Activated CD8-positive, alpha-beta T cell treated with anti-CD3 and anti-CD28 coated beads for 36 hours (primary cell): Measurements from ENCODE around the gene IGSF8. TPM values are rescaled to one million over a fixed set of nuclear protein-coding genes. Genes with fewer than 3 reads are reported as not detected.

ENCODE experiments used
- ATAC-seq: fragments of 200-7000 bp; cut with Tn5 transposase; one replicate; pipeline ENCODE4 v1.10.0; 2021; ENCODE audit warnings: mild to moderate bottlenecking, moderate library complexity
- CTCF ChIA-PET: fragments of 350-600 bp; sonication (Branson Sonifier 250); formaldehyde crosslinking; loops from one replicate; lab custom pipeline; 2021; ENCODE audit warnings: antibody characterized with exemption; lab: Charles Lee
- POLR2A ChIA-PET: fragments of 350-600 bp; sonication (Branson Sonifier 250); formaldehyde crosslinking; loops from one replicate; lab custom pipeline; 2021; ENCODE audit warnings: antibody characterized with exemption; lab: Charles Lee
- DNase-seq: peaks from one replicate; pipeline ENCODE4 v3.0.0-alpha.2; 2020
- H3K27ac Mint-ChIP-seq: one replicate; pipeline ENCODE4 v1.8.0; 2021; ENCODE audit warnings: mild to moderate bottlenecking, mixed read lengths
- H3K27me3 Mint-ChIP-seq: one replicate; pipeline ENCODE4 v1.8.0; 2021; ENCODE audit warnings: mixed read lengths
- H3K36me3 Mint-ChIP-seq: one replicate; pipeline ENCODE4 v1.8.0; 2021; ENCODE audit warnings: low read depth, mixed read lengths
- H3K4me1 Mint-ChIP-seq: one replicate; pipeline ENCODE4 v1.8.0; 2021; ENCODE audit warnings: low read depth, mixed read lengths
- H3K4me3 Mint-ChIP-seq: one replicate; pipeline ENCODE4 v1.8.0; 2021; ENCODE audit warnings: mild to moderate bottlenecking, moderate library complexity, mixed read lengths
- H3K9me3 Mint-ChIP-seq: one replicate; pipeline ENCODE4 v1.8.0; 2021; ENCODE audit warnings: mixed read lengths
- CTCF ChIP-seq: fragments of 200-600 bp; IDR thresholded peaks from one replicate; pipeline ENCODE4 v1.8.0; 2022; ENCODE audit warnings: antibody characterized with exemption, mild to moderate bottlenecking
- intact Hi-C: fragments of 100-400 bp; cut with micrococcal nuclease; formaldehyde crosslinking; loops from one replicate; pipeline ENCODE4 v1.10.0; 2022
- total RNA-seq, 2 experiments: library from RNA; stranded (reverse); gene quantifications; one replicate each; pipeline ENCODE4 v1.2.3, GENCODE V29; 2021

The IGSF8 gene
- total RNA-seq, 2 experiments from 2014 or later, result 48.0 to 49.5 TPM

GRCh38 chr1:160083968-160084770 lies 14.2 kb downstream of the IGSF8 start:
- TF ChIP-seq CTCF, result peak; percentile 80
- ATAC-seq (peak; percentile 74), DNase-seq (peak; percentile 84)
- H3K36me3 Mint-ChIP-seq, result peaks cover 16% of the 10 kb centered on the region
- no peaks in the 10 kb centered on the region for H3K9me3 Mint-ChIP-seq
- POLR2A ChIA-PET, result interaction anchor here (0.9 to 1.9 kb wide), 4 partner anchors 14 to 37 kb away, joined by 3 to 8 read pairs (median 4); partner anchors contain the start of gene IGSF8
- H3K4me1 Mint-ChIP-seq, result peaks cover 13% of the 10 kb centered on the region
- peaks cover 37% of the 10 kb centered on the region for H3K27me3 Mint-ChIP-seq
- CTCF ChIA-PET, result interaction anchor here (0.9 to 33.7 kb wide), 18 partner anchors 7 to 294 kb away, joined by 3 to 693 read pairs (median 9); partner anchors contain the start of genes ATP1A4, IGSF8, KCNJ10 and PEA15
- no peak overlapping the region for H3K27ac Mint-ChIP-seq
- H3K4me3 Mint-ChIP-seq, result peak overlapping the region; percentile 46
- intact Hi-C loops, result loop anchor here (10.0 kb wide), 1 partner anchor 49 kb away; the partner anchor contains the start of gene PIGM

- H3K27ac Mint-ChIP-seq, result no peak overlapping the region
- no peaks in the 10 kb centered on the region for H3K9me3 Mint-ChIP-seq
- TF ChIP-seq CTCF, result no peak
- H3K36me3 Mint-ChIP-seq, result peaks cover 11% of the 10 kb centered on the region
- H3K4me1 Mint-ChIP-seq, result peaks cover 17% of the 10 kb centered on the region
- intact Hi-C loops, result loop anchor here (10.0 kb wide), 1 partner anchor 48 kb away; the partner anchor contains the start of gene PIGM
- H3K4me3 Mint-ChIP-seq, result no peak overlapping the region
- CTCF ChIA-PET, result interaction anchor here (1.1 to 33.7 kb wide), 7 partner anchors 12 to 76 kb away, joined by 3 to 693 read pairs (median 58); partner anchors contain the start of genes IGSF8 and KCNJ10
- peaks cover 44% of the 10 kb centered on the region for H3K27me3 Mint-ChIP-seq
- no peak for ATAC-seq
- POLR2A ChIA-PET, result interaction anchor here (0.7 to 1.3 kb wide), 4 partner anchors 14 to 80 kb away, joined by 3 read pairs; no protein-coding TSS in a partner anchor
- no peak for DNase-seq
Measured at GRCh38 chr1:160082926-160083325, 15.5 kb downstream of the IGSF8 start.

GRCh38 chr1:160082487-160082886 lies 15.9 kb downstream of the IGSF8 start:
- no peak overlapping the region for H3K27ac Mint-ChIP-seq
- ATAC-seq (no peak), DNase-seq (no peak)
- peaks cover 17% of the 10 kb centered on the region for H3K4me1 Mint-ChIP-seq
- ChIA-PET POLR2A (interaction anchor here (0.7 to 1.6 kb wide), 6 partner anchors 14 to 159 kb away, joined by 3 read pairs; partner anchors contain the start of gene PIGM), CTCF (interaction anchor here (5.6 to 33.7 kb wide), 5 partner anchors 12 to 75 kb away, joined by 44 to 693 read pairs (median 82); partner anchors contain the start of genes IGSF8 and KCNJ10)
- intact Hi-C loops, result loop anchor here (10.0 kb wide), 1 partner anchor 48 kb away; the partner anchor contains the start of gene PIGM
- H3K9me3 Mint-ChIP-seq, result no peaks in the 10 kb centered on the region
- H3K4me3 Mint-ChIP-seq, result no peak overlapping the region
- H3K27me3 Mint-ChIP-seq, result peaks cover 46% of the 10 kb centered on the region
- no peak for TF ChIP-seq CTCF
- H3K36me3 Mint-ChIP-seq, result peaks cover 11% of the 10 kb centered on the region

GRCh38 chr1:160081261-160081936 lies 17.0 kb downstream of the IGSF8 start, which contains the start of gene KCNJ9:
Gene KCNJ9, plus strand, starts transcription at chr1:160081538. Its CDS starts 2,493 bp downstream, at chr1:160084031.
- Mint-ChIP-seq H3K27ac (no peak within 1 kb of the TSS), H3K27me3 (peaks cover 48% of the 10 kb centered on the region), H3K36me3 (peaks cover 11% of the 10 kb centered on the region), H3K4me1 (peaks cover 17% of the 10 kb centered on the region), H3K4me3 (no peak within 1 kb of the TSS), H3K9me3 (no peaks in the 10 kb centered on the region)
- intact Hi-C loops, result loop anchor here (10.0 kb wide), 1 partner anchor 47 kb away; the partner anchor contains the start of gene PIGM
- no peak for ATAC-seq
- no peak for DNase-seq
- POLR2A ChIA-PET, result interaction anchor here (0.7 to 1.6 kb wide), 5 partner anchors 9 to 157 kb away, joined by 3 to 5 read pairs (median 3); partner anchors contain the start of gene PIGM
- CTCF ChIA-PET, result interaction anchor here (0.9 to 33.7 kb wide), 8 partner anchors 11 to 145 kb away, joined by 3 to 693 read pairs (median 56); partner anchors contain the start of genes IGSF8 and KCNJ10
- TF ChIP-seq CTCF, result no peak
